Stimulated activated memory B cell treated with anti-CD40 and anti-IgM and Interleukin-4, amounts not matched to agents 10 μg/mL and 1 μg/mL and 100 μg/mL, for 72 hours (primary cell): ENCODE measurements around the gene ZNF438.
"Not testable (repeated sequence)": the region's sequence is repeated elsewhere in the genome, so short reads cannot be mapped to it uniquely, and the experiment has no call there.

Experiments
- ATAC-seq: fragments of 150-1000 bp; cut with Tn5 transposase; 2 replicates; pipeline ENCODE4 v1.10.0; 2021
- H3K27ac Mint-ChIP-seq: one replicate; pipeline ENCODE4 v1.8.0; 2022; ENCODE audit warnings: mild to moderate bottlenecking, mixed read lengths
- H3K27me3 Mint-ChIP-seq: one replicate; pipeline ENCODE4 v1.8.0; 2022; ENCODE audit warnings: mixed read lengths
- H3K36me3 Mint-ChIP-seq: one replicate; pipeline ENCODE4 v1.8.0; 2022; ENCODE audit warnings: mixed read lengths
- H3K4me1 Mint-ChIP-seq: one replicate; pipeline ENCODE4 v1.8.0; 2022; ENCODE audit warnings: mixed read lengths
- H3K4me3 Mint-ChIP-seq: one replicate; pipeline ENCODE4 v1.8.0; 2022; ENCODE audit warnings: mild to moderate bottlenecking, moderate library complexity, mixed read lengths
- H3K9me3 Mint-ChIP-seq: one replicate; pipeline ENCODE4 v1.8.0; 2022; ENCODE audit warnings: mixed read lengths

Gene ZNF438

GRCh38 chr10:30973737-30974136 is 57.9 kb downstream of the ZNF438 start:
- H3K36me3 Mint-ChIP-seq = peaks cover 12% of the 10 kb centered on the region
- H3K4me3 Mint-ChIP-seq = no peak overlapping the region
- H3K27me3 Mint-ChIP-seq = no peaks in the 10 kb centered on the region
- peaks cover 5% of the 10 kb centered on the region for H3K4me1 Mint-ChIP-seq
- ATAC-seq = no peak
- H3K9me3 Mint-ChIP-seq = no peaks in the 10 kb centered on the region
- no peak overlapping the region for H3K27ac Mint-ChIP-seq

DNA sequence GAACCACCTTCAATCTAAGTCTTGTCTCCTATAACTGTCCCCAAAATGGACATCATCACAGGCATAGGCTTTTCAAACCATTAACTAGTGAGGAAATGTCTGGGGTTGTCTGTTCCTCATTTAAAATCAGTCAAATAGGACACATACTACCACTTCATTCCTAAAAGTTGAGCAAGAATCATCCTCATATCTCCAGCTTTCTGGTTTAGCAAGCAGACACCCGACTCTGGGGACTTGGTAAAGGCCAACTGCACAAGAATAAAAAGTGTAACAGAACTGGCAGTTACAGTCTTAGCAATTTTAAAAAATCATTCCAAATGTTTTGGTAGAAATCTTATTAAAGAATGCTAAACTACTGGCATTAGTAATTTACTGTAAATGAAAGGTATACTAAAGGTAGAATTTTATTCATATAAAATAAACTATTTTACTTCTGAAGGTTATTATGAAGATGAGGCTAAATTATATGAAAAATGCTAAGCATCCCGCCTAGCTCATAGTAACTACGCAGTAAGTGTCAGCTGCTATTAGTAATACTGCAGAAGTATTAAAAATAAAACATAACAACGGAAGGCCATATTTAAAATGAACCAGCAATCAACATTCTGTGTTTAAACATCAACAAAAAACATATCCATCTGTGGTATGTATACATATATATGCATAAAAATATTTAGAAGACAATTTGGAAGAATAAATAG is 60.8 kb downstream of the ZNF438 start:
- Mint-ChIP-seq H3K9me3 (no peaks in the 10 kb centered on the region), H3K4me3 (no peak overlapping the region), H3K36me3 (peaks cover 12% of the 10 kb centered on the region), H3K4me1 (peaks cover 5% of the 10 kb centered on the region), H3K27ac (no peak overlapping the region), H3K27me3 (no peaks in the 10 kb centered on the region)
- ATAC-seq = no peak

DNA sequence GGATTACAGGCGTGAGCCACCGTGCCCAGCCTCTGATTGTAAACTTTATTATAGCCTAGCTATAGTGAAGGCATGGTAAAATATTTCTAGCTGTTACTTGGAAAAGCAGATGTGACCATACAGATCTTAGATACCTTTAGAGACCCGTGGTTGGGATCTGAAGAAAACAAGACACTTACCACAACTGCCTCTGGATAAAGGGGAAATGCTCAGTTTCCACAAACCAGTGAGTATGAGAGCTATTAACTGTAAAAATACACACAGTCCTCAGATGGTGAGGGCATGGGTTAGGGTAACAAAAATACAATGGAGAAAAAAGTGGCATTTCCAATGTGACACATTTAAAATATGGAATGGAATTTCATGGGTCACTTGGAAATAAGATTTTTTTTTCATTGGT is 63.0 kb downstream of the ZNF438 start:
- no peak overlapping the region for H3K4me3 Mint-ChIP-seq
- H3K9me3 Mint-ChIP-seq = no peaks in the 10 kb centered on the region
- ATAC-seq = no peak
- peaks cover 8% of the 10 kb centered on the region for H3K4me1 Mint-ChIP-seq
- H3K36me3 Mint-ChIP-seq = peaks cover 12% of the 10 kb centered on the region
- H3K27ac Mint-ChIP-seq = no peak overlapping the region
- no peaks in the 10 kb centered on the region for H3K27me3 Mint-ChIP-seq

DNA sequence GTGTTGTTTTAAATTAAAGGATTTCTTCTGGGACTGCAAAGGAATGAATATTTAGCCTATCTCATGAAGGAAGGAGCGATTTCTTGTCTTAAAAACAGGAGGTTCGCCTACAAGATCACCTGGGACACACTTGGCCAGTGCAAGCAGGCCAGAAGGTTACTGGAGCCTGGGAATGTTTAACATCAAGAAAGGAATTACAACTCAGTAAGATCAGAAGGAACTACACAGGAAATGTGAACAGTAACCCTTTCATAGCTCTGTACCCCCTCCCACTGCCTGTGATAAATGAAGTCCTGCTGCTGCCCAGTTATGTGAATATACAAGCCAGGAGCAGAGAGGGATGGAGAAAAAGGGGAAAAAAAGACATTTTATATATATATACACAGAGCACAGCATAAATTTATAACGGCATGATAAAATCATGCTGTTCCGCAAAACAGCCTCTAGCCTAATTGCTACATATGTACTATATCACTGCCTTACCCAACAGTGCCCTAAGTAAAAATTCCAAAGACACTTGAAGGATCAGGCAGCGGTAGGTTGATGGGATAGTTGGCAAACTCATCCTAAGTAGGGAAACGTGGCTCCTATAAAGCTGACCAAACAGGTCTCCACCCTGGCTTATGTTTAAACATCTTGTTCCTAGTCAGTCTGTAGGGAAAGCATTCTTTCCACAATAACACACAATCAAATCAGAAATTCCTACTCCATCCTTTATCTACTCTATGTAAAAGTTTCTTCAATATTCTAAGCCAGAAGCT is 63.8 kb downstream of the ZNF438 start:
- no peaks in the 10 kb centered on the region for H3K9me3 Mint-ChIP-seq
- H3K27ac Mint-ChIP-seq = no peak overlapping the region
- H3K27me3 Mint-ChIP-seq = no peaks in the 10 kb centered on the region
- no peak overlapping the region for H3K4me3 Mint-ChIP-seq
- H3K36me3 Mint-ChIP-seq = peaks cover 12% of the 10 kb centered on the region
- ATAC-seq = no peak
- peaks cover 10% of the 10 kb centered on the region for H3K4me1 Mint-ChIP-seq

GRCh38 chr10:30963992-30964930 is 67.4 kb downstream of the ZNF438 start:
- H3K36me3 Mint-ChIP-seq = peaks cover 7% of the 10 kb centered on the region
- no peak overlapping the region for H3K4me3 Mint-ChIP-seq
- H3K9me3 Mint-ChIP-seq = no peaks in the 10 kb centered on the region
- ATAC-seq = no peak
- H3K27ac Mint-ChIP-seq = peak overlapping the region; percentile 15
- H3K27me3 Mint-ChIP-seq = no peaks in the 10 kb centered on the region
- peaks cover 22% of the 10 kb centered on the region for H3K4me1 Mint-ChIP-seq

- Mint-ChIP-seq H3K27ac (no peak overlapping the region), H3K4me3 (no peak overlapping the region), H3K36me3 (peaks cover 12% of the 10 kb centered on the region), H3K4me1 (peaks cover 25% of the 10 kb centered on the region), H3K9me3 (peaks cover 2% of the 10 kb centered on the region), H3K27me3 (no peaks in the 10 kb centered on the region)
- no peak for ATAC-seq
These were observed 69.1 kb downstream of the ZNF438 start for GRCh38 chr10:30962522-30962921.

GRCh38 chr10:30959836-30960210 is 71.8 kb downstream of the ZNF438 start:
- H3K36me3 Mint-ChIP-seq = peaks cover 24% of the 10 kb centered on the region
- peak; percentile 7 for ATAC-seq
- H3K4me3 Mint-ChIP-seq = peak overlapping the region; percentile 54
- peaks cover 12% of the 10 kb centered on the region for H3K9me3 Mint-ChIP-seq
- peaks cover 25% of the 10 kb centered on the region for H3K4me1 Mint-ChIP-seq
- H3K27ac Mint-ChIP-seq = peak overlapping the region; percentile 43
- H3K27me3 Mint-ChIP-seq = no peaks in the 10 kb centered on the region

DNA sequence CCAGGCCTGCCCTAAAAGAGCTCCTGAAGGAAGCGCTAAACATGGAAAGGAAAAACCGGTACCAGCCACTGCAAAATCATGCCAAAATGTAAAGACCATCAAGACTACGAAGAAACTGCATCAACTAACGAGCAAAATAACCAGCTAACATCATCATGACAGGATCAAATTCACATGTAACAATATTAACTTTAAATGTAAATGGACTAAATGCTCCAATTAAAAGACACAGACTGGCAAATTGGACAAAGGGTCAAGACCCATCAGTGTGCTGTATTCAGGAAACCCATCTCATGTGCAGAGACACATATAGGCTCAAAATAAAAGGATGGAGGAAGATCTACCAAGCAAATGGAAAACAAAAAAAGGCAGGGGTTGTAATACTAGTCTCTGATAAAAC is 82.4 kb downstream of the ZNF438 start:
- H3K27me3 Mint-ChIP-seq, H3K9me3 Mint-ChIP-seq: not testable (repeated sequence)

GRCh38 chr10:30944005-30944404 is 87.7 kb downstream of the ZNF438 start:
- Mint-ChIP-seq H3K4me1 (no peaks in the 10 kb centered on the region), H3K36me3 (peaks cover 14% of the 10 kb centered on the region), H3K27ac (no peak overlapping the region), H3K4me3 (no peak overlapping the region), H3K9me3 (peaks cover 4% of the 10 kb centered on the region), H3K27me3 (no peaks in the 10 kb centered on the region)
- no peak for ATAC-seq

More for the DNA sequence above, 82.4 kb downstream of the ZNF438 start:
- not testable (repeated sequence) for H3K27ac Mint-ChIP-seq, H3K36me3 Mint-ChIP-seq, ATAC-seq, H3K4me3 Mint-ChIP-seq, H3K4me1 Mint-ChIP-seq

GRCh38 chr10:30943451-30943850 is 88.2 kb downstream of the ZNF438 start:
- no peaks in the 10 kb centered on the region for H3K4me1 Mint-ChIP-seq
- H3K36me3 Mint-ChIP-seq = peaks cover 14% of the 10 kb centered on the region
- peaks cover 4% of the 10 kb centered on the region for H3K9me3 Mint-ChIP-seq
- no peak for ATAC-seq
- no peaks in the 10 kb centered on the region for H3K27me3 Mint-ChIP-seq
- no peak overlapping the region for H3K4me3 Mint-ChIP-seq
- no peak overlapping the region for H3K27ac Mint-ChIP-seq

- ATAC-seq = no peak
- H3K4me3 Mint-ChIP-seq = no peak overlapping the region
- no peaks in the 10 kb centered on the region for H3K4me1 Mint-ChIP-seq
- H3K36me3 Mint-ChIP-seq = peaks cover 32% of the 10 kb centered on the region
- H3K27me3 Mint-ChIP-seq = no peaks in the 10 kb centered on the region
- peaks cover 5% of the 10 kb centered on the region for H3K9me3 Mint-ChIP-seq
- no peak overlapping the region for H3K27ac Mint-ChIP-seq
These were observed 91.4 kb downstream of the ZNF438 start for GRCh38 chr10:30940256-30940655.

DNA sequence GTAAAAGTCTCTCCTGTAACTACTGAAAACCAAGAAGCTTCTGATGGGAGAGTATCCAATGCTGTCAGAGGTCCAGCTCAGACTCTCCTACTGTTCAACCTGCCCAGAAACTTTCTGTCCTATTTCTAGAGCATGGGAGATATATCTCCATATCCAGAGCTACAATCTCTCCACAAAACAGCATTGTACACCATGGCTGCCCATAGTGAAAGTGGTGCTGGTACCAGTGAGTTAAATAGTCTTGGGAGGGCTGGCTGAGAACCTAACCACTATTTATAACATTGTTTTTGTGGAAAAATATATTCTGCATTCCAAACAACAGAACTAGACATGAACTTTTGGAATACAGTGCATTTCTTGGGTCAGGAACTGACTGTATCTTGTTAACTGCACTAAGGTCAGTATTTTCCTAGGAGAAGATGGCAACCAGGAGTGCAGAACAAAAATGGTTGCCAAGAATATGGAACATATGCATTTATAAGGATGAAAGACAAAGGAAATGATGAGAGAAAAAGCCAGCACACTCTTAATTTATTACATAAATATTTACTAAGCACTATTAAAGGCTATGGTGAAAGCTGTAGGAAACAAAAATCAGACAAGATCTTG is 91.9 kb downstream of the ZNF438 start:
- Mint-ChIP-seq H3K9me3 (peaks cover 7% of the 10 kb centered on the region), H3K27ac (no peak overlapping the region), H3K4me3 (no peak overlapping the region), H3K4me1 (no peaks in the 10 kb centered on the region), H3K36me3 (peaks cover 37% of the 10 kb centered on the region), H3K27me3 (no peaks in the 10 kb centered on the region)
- ATAC-seq = no peak

DNA sequence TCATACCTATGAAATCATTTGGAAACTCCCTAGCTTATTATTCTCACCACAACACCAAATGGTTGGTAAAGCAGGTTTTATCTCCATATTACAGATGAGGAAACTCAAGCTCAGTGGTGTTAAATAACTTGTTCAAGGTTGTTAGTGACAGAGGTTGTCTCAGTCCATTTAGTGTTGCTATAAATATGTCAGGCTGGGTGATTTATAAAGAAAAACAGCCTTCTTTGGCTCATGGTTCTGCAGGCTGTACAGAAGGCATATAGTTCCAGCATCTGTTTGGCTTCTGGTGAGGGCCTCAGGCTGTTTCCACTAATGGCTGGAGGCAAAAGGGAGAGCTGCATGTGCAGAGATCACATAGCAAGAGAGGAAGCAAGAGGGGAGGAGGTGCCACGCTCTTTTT is 96.6 kb downstream of the ZNF438 start:
- no peaks in the 10 kb centered on the region for H3K27me3 Mint-ChIP-seq
- peaks cover 7% of the 10 kb centered on the region for H3K9me3 Mint-ChIP-seq
- H3K27ac Mint-ChIP-seq = no peak overlapping the region
- no peak overlapping the region for H3K4me3 Mint-ChIP-seq
- H3K4me1 Mint-ChIP-seq = no peaks in the 10 kb centered on the region
- H3K36me3 Mint-ChIP-seq = peaks cover 57% of the 10 kb centered on the region
- ATAC-seq = no peak

DNA sequence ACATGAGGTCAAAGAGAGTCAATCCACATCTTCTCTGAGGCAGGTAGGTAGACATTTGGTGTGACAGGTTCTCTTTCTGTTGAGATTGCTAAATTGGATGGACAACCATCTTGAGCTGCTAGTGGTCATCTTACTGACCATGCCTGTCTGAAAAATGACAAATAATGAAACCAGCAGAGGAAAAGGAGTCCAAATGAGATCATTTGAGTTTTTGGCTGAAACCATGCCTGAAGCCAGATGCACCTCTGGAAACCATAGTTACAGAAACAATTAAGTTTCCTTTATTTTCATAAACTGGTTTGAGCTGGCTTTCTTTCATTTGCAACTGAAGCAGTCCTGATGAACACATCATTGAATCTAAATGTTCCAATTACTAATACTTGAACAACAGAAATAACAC is 100.6 kb downstream of the ZNF438 start:
- H3K36me3 Mint-ChIP-seq = peaks cover 60% of the 10 kb centered on the region
- H3K27me3 Mint-ChIP-seq = no peaks in the 10 kb centered on the region
- no peak for ATAC-seq
- H3K27ac Mint-ChIP-seq = no peak overlapping the region
- peaks cover 7% of the 10 kb centered on the region for H3K9me3 Mint-ChIP-seq
- no peak overlapping the region for H3K4me3 Mint-ChIP-seq
- peaks cover 6% of the 10 kb centered on the region for H3K4me1 Mint-ChIP-seq
